Putamen (tissue), 1 donor: ENCODE measurements around the gene YBX1.
"Not testable (repeated sequence)": the region's sequence is repeated elsewhere in the genome, so short reads cannot be mapped to it uniquely, and the experiment has no call there.

Experiments used
- DNase-seq: peaks from one replicate; pipeline ENCODE4 v3.0.0-alpha.2; 2016; ENCODE audit warnings: low spot score

Gene YBX1

DNA sequence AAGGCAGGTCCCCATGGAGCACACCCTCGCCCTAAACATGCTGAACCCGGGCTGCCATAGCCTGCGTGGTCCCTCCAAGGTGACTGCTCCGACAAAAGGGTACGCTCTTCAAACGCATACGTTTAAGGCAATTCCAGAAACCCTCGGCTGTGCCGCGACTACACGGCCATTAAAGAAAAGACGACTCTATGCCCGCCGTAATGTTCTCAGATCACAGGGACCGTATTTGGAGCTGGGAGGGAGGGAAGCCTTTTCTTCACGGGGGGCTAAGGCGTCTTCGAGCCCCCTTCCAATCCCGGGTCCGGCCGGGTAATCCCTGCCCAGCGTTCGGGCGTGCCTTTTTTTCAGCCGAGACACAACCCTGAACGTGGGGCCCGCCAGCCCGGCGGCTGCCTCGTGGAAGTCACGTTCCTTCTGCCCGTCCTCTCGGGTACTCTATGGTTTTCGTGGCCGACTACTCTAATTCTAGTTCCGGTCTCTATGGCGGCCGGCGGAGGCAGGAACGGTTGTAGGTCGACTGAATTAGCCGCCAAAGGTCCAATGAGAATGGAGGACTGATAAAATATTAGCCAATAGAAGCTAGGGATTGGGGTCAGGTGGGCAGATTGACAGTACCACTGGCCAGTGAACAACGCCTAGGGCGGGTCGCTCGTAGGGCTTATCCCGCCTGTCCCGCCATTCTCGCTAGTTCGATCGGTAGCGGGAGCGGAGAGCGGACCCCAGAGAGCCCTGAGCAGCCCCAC, at the start of gene YBX1:
Gene YBX1, plus strand, starts transcription at position 678 of the 743 bp plus-strand sequence. CDS start 148 bp downstream, outside the sequence.
- DNase-seq = peak; percentile 99

DNA sequence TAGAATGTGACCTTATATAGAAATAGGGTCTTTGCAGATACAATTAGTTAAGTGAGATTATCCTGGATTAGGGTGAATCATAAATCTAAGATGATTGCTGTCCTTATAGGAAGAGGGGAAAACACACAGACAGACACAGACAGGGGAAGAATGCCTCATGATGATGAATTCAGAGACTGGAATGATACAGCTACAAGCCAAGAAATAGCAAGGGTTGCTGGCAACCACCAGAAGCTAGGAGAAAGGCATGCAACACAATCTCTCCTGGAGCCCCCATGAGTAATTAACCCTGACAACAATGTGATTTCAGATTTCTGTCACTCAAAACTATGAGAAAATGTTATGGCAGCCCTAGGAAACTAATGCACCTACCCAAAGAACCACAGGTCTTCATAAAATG, 43.1 kb upstream of the YBX1 start:
- DNase-seq = no peak

DNA sequence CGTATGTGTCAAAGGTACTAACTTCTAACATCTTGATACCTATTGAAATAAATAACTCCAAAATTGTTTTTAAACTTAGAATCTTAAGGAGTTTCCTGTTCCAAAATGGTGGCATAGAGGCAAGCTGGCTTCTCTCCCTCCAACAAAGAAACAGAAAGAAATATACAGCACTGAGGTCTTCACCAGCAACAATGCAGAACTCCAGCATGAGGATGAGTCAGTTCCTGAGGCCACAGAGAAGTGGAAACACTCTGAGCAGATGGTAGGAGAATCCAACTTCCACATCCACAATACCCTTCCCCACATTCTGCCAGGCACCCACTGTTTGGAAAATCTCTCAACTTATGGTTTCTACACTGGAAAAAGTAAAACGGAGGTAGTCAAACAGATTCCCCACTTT, 36.2 kb upstream of the YBX1 start:
- DNase-seq = no peak

DNA sequence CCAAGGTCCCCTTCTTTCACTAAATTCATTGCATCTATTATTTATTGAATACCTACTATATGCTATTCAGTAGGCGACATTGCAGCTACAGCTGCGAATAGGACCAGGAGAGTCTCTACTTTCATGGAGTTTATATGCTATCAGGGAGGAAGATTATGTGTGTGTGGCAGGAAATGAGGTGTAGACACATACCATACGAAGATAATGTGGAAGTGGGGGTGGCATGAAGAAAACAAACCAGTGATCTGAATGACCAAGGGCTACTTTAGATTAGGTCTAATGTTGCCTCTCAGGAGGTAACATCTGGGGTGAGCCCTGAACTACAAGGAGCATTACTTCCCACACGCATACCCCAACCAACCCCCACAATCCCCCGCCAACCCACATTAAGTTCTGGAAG, 25.0 kb upstream of the YBX1 start:
- no peak for DNase-seq

DNA sequence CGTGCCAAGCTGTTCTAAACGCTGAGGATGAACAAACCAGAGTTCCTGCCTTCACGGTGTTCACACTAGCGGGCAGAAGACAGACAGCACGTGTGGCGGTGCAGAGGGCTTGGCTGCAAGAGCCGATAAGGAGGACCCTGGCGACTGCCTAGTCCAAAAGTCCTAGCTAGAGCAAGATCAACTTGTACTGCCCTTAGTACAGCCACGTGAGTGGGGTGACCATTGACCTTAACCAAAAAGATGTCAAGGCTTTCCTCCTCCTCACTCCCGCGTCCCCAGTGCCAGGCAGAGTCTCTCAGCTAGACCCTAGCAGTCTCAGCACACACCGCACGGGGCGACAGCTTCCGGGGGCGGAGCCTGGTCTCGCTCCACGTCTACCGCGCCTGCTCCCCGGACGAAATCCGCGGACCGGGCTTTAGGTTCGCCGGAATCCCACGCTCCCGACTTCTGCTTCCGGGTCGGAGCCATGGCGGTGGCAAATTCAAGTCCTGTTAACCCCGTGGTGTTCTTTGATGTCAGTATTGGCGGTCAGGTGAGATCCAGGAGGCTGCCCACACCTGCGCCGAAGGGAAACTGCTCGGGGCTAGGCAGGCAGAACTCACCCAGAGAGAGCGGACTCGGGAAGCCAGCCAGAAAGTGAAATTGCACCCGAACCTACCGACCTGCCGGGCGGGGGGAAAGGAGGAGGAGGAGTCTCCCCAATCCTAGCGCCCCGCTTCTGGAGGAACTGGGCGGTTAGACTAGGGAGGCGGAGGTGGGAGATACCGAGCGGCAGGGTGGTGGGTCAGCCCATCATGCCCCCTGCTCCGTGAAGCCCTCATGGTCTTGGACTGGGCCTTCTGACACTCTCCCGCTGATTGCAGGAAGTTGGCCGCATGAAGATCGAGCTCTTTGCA, 24.0 kb upstream of the YBX1 start, which contains the start of gene PPIH:
Gene PPIH, plus strand, starts transcription at position 443 of the 896 bp plus-strand sequence. Its CDS starts 24 bp downstream, at position 467.
- peak; percentile 93 for DNase-seq

DNA sequence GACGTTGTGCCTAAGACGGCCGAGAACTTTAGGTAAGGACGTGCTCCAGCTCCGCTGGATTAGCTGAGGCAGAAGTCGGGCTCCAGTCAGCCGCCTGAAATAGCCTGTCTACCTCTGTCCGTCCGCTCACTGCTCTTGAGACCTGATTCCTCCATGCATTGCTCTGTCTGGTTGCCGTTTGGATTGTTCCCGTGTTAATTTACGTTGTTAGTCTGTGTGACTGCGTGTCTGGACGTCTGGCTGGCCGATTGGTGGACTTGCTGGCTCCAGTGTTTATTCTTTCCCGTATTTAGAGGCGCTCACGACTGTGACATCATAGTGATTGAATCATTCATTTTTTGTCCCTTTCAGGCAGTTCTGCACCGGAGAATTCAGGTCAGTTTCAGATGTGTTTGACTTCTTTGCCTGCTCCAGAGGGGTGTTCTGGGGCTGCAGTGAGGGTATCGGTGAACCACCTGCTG, 23.3 kb upstream of the YBX1 start:
- DNase-seq = no peak

DNA sequence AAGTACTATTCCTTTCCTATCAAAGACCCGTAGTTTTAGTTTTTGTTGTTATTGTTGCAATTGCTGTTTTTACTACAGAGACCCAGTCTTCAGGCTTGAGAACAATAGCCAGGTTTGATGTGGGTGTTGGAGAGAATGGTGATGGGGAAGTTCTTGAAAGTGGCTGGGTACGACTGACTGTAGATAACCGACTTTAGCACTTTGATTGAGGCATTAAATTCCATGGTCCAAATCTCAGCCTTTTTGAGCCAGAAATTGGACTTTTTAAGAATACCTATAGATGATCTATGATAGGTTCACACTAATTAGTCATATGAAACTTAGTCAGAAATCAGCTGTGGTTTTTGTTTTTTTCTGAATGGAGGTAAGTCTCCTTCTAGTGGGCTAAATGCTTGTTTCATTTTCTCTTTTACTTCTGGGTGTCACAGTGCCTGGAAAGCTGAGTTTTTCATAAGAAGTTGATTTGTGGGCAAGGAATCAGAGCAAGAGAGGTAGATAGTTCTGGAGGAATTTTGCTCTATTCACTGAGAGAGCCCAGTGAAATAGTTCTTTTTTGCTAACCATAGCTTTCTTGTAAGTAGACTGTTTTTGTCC, 21.2 kb upstream of the YBX1 start:
- no peak for DNase-seq

DNA sequence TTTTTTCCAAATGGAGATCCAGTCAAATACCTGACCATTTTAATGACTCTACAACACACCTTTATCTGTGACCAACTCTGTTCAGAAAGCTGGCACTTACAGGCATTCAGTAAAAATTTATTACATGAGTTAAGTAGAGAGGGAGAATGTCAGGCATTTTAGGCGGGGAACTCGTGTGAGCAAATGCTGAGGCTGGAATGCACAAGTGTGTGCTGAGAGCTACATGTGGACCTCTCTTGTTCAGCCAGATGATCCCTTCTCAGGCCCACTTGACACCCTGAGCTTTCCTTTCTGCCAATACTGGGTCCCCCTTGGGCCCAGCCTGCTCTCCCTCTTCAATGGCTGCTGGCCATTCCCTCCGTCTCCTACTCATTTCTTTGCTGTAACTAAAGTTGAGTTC, 12.3 kb upstream of the YBX1 start:
- DNase-seq = no peak

DNA sequence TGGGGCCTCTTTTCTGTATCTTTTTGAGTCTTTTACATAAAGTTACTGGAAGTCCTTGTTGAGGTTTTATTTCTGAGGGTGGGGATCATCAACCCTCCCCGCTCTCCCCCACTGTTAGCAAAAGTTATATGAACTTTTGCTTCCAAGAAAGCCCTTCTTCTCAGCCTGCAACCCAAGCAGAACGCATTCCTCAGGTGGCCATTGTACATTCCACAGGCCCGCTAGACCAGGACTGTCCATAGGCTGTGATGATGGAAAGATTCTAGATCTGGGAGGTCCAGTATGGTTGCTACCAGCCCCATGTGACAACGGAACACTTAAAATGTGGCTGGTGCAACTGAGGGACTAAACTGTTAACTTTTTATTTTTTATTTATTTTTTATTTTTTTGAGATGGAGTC, 11.8 kb upstream of the YBX1 start:
- DNase-seq = no peak

DNA sequence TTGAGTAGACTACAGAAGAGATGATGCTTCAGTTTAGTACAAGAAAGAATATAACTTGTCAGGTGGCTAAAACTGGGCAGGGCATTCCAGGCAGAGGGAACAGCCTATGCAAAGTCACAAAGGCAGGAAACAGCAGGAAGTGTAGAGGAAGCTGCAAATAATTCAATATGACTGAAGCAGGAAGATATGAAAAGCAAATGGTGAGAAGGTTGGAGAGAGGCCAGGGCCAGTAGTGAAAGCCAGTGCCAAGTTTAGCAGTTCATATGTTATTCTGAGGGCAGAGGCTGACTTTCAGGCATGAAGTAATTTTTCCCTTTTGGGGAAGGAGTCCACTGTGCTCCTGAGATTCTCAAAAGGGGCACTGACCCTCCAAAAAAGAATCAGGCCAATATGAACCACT, 8.0 kb upstream of the YBX1 start:
- no peak for DNase-seq

DNA sequence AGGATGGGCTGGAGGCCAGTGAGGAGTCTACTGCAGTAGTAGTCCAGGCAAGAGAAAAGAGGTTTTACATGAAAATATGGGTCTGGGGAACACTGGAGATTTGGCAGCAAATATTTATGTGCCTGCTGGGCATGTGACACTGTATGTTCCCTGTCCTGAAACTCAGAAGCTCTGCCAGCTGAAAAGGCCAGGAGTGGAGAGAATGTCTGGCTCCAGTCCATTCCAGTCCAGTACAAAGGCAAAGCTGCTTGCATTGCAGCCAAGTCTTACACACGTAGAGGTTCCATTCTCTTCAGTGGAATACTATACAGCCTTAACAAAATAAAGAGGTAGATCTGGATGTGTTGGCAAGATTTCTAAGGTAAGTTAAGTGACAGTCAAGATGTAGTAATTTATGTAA, 7.5 kb upstream of the YBX1 start:
- DNase-seq = no peak

DNA sequence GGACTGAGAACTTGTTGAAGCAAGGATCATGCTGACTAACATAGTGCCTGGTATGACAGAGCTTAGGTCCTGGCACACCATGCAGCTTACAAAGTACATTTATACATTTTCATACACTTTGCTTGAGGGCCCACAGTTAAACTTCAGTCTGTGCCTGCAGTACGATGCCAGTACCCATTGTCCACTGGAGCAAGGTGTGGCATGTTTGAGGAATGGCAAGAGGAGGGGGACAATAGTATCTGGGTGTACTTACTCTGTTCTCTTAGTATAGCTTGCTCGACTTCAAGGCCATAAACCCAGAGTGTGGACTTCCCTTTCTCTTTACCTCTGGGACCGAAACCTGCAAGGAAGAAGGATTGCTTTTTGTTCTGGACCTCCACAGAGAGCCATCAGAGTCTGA, 6.8 kb upstream of the YBX1 start:
- DNase-seq = no peak

DNA sequence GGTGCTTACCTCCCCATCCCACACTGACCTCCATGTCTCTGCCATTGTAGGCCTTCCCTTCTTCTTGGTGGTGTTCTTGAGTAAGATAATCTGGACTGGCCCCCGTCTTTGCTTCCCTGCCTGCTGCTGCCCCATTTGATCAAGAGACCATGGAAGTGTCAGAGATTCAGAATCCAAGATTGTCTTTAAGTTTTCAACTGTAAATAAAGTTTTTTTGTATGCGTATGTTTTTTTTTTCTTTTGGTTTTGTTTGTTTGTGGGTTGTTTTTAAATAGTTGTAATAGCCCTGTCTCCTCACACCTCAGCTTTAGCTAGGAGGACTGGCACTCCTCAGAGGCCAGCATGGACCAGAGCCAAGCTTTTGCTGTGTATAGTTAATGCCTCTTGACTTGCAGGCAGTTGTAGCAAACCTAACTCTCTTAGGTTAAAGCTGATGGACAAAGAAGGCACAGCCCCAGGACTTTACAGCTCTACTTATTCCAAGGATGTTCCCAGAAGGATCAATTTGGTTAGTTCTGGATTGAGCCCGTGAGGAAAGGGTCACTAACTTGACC, 5.6 kb upstream of the YBX1 start:
- no peak for DNase-seq

DNA sequence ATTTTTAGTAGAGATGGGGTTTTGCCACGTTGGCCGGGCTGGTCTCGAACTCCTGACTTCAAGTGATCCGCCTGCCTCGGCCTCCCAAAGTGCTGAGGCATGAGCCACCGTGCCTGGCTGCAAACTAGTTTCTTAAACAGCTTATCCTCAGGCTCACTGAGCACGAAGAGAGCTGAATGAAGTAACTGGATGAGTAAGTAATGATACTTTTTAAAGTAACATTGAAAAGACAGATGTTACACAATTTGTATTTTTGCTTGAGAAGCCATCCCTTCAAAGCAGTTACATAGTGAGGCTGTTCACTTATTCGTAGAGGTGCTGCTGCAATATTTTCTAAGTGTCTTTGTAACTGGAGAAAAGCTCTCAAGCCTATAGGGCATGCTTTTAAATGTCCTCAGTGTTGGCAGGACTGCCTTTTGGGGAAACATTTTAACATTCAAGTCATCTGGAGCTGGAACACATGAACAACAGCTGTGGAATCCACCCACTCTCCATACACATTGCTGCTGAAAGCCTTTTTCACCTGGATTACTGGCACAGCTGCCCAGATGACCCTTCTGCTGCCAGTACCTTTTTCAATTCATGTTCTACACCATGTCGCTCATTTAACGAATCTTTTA, 2.7 kb upstream of the YBX1 start:
- DNase-seq = no peak

DNA sequence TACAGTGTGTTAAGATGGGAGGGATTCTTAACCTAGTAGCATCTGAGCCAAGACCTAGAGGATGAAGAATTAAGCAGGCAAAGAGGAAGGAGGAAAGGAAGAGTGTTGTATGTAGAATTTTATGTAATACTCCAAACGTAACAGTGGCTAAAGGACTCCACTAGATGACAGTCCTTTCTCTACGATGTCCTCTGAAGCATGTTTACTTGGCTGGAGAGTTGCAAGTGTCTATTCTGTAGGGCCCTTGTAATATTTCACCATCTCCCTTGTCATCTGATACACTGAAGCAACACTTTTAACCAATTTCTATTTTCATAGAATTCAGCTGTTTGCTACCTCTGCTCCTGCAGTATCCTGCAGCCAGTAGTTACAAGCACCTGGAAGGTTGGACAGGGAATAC, 2.2 kb upstream of the YBX1 start:
- DNase-seq = no peak

DNA sequence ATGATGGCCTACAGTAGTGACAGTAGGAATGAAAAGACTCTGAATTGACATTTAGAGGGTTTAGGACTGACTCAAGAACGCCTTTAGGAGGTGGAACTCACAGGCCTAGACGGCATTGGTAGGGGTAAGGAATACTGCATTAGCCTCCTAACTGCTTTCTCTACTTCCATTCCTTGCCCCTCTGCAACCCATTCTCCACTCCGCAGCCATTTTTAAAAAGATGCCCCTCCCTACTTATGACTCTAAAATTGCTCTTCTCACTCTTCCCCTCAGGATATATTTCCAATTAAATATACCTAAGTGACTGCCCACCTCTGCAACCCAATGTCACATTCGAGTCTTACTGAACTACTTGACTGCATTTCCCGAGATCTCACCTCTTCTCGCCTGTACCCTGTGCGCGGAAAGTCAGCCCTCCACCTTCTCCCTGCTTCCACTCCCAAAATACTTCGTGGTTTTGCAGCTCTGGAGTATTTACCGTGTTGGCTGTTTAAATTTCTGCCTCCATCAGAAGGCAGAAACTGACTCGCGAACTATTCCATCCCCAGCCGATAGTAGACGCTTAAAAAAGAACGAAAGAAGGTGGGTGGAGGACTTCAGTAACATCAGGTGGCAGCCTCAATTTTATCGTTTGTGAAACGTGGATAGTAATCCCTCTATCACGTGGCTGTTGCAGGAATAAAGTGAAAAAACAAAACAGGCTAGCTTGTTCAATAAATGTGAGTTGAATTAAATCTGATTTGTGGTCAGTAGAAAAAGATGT, 1.1 kb upstream of the YBX1 start:
- DNase-seq = peak; percentile 54

DNA sequence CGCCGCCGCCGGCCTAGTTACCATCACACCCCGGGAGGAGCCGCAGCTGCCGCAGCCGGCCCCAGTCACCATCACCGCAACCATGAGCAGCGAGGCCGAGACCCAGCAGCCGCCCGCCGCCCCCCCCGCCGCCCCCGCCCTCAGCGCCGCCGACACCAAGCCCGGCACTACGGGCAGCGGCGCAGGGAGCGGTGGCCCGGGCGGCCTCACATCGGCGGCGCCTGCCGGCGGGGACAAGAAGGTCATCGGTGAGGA, 193 bp downstream of the YBX1 start:
- DNase-seq = not testable (repeated sequence)

DNA sequence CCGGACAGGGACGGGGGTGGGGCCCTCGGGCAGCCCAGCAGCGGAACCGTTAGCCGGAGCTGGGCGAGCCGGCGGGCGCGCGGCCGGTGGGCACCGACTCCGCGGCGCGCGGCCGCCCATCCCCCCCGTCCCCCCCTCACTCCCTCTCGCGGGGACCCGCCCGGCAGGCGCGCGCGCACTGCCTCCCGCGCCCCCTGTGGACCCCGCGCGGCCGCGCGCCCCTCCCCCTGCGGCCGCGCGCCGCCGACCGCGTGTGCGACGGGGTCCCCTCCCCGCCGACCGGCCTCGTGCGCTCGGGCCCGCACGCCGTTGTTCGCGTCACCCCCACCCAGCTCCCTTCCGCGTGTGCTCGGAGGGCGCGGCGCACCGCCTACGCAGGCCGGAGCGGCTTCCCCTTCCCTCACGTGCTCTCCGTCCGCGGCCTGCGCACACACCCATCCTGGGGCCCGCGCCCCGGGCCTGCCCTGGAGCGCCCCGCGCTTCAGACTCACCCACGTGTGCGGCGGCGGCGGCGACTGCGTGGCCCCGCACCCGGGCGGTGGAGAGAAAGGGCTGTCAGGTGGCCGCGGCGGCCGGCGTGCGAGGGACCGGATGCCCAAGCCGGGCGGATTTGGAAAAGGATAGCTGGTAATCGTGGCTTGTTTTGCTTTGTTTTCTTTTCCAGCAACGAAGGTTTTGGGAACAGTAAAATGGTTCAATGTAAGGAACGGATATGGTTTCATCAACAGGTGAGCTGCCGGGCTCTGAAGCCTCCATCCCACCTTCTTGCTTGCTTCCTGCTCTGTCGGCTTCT, 717 bp downstream of the YBX1 start:
- peak; percentile 41 for DNase-seq

DNA sequence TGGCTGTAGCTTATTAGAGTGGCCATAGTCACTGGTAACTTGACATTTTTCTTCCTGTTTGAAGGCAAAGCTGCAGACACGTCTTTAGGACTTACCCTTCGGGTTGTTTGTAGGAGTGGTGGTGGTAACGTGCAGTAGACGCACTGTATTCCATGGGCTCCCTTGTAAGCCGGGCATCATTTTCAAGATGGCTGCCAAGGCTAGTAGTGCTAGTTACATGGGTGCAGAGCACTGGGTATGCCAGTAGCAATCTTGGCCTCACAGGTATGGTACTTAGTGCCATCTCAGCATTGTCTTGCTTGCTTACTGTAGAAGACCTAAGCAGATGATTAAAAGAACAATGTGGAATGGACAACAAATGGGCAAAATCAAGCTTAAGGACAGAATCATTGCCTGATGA, 1.9 kb downstream of the YBX1 start:
- no peak for DNase-seq

DNA sequence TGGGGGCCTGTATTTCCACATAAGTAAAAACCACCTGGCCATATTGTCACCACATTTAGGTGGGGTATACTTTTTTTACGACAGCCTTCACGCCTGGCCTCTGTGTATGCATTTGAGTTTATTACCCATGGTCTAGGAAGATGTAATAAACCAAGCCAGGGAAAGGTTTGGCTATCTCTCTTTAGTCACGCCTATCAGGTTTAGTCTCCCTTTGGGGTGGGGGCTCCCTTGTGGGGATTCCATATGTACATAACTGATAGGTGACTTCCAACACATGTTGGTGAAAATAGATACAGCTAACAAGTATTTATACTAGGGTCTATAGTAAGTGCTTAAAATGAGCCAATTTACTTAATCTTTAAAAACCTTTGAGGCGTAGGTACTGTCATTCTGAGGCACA, 4.2 kb downstream of the YBX1 start:
- no peak for DNase-seq

DNA sequence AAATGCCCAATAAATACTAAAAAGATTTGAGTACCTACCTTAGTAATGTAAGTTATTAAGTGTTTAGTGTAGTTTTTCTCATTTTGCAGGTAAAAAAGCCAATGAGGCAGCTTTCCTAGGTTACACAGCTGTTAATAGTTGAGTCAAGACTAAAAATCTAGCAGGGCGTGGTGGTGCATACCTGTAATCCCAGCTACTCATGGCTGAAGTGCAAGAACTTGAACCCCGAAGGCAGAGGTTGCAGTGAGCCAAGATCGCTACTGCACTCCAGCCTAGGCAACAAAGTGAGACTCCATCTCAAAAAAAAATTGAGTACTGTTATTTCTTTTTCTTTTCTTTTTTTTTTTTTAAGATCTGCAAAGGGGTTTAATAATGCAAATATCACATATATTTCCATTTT, 7.7 kb downstream of the YBX1 start:
- no peak for DNase-seq
